Kasumi-1 (cell line): ENCODE measurements around the gene SMARCA4.
A peak's percentile ranks its signal among the peaks of the same experiment; 100 is the strongest.
"Not testable (repeated sequence)": the region's sequence is repeated elsewhere in the genome, so short reads cannot be mapped to it uniquely, and the experiment has no call there.

Experiments used
- DNase-seq, 2 experiments: peaks; one replicate each; lab custom pipeline; 2025; lab: John Stamatoyannopoulos, UW

SMARCA4 gene

DNA sequence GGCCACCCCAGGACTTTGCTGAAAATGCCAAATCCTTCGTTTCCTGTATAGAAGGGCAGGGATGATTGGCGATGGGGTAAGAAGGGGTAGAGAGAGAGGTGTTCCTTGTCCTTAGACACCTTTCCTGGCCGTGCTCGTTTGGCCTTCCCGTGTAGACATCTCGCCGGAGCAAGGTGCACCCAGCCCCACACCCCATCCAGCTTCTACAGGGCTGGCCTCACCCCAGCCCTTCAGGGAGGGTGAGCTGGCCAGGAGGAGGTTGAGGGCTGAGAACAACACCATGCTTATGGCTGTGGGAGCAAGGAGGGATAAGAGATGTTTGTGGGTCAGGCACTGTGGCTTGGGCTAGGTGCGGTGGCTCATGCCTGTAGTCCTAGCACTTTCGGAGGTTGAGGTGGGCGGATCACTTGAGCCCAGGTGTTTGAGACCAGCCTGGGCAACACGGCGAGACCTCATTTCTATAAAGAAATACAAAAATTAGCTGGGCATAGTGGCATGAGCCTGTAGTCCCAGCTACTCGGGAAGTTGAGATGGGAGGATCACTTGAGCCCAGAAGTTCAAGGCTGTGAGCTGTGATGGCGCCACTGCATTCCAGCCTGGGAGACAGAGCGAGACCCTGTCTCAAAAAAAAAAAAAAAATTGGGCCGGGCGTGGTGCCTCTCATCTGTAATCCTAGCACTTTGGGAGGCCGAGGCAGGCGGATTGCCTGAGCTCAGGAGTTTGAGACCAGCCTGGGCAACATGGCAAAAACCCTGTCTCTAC is 15.5 kb downstream of the SMARCA4 start:
- DNase-seq: no peak

DNA sequence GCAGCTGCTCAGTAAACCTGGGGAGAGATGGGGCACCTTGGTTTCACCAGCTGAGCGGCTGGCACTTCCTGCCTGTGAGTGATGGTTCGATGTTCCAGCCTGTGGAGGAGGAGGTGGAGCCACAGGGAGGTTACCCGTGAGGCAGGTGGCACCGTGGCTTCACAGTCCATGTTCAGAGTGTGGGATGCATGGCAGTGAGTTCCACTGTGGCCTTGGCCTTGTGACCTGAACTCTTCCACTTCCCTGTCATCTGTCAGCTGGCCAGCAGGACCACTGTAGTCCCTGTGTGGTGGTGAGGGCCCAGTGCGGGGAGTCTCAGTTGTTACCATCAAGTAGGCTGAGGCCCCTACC is 16.9 kb downstream of the SMARCA4 start:
- DNase-seq: no peak

DNA sequence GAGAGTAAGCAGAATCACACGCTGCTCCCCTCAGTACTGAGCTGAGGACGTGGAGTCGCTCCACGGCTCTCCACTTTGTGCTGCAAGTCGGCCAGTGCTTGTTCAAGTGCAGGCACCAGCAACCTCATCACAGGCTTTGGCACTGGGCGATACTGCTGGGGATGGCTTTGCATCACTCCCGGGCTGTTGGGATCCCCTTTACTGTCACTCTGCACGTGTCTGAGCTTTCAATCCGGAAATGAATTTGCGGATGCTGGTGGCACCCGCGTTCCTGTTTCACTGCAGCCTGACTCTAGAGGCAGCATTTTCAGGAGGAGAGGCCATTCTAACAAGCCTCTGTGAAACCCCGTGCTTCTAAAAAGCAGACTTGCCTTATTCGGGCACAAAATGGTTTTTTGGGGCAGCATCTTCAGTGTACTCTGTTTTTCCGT is 19.1 kb downstream of the SMARCA4 start:
- peak; percentile 95 to 96 for DNase-seq

DNA sequence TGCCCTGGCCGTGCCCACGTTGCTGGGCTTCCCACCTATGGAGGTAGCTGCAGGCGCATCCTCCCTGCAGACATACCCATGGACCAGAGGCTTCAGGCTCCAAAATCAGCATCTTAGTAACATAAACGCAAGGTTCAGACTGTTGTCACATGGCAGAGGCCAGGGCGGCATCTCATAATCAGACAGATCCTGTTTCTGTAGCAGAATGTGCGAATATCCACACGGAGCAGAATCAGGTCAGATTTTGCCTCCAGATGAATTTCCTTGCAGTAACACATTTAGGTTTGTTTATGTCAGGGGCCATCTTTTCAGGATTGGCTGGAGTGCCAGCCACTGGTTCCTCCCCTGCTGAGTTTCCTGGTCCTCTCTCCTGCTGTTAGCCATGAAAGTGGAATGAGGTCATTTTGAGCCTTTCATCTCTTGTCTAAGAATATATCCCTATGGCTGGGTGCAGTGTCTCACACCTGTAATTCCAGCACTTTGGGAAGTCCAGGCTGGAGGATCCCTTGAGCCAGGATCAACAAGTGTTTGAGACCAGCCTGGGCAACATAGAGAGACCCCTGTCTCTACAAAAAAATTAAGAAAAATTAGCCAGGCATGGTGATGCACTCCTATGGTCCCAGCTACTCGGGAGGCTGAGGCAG is 20.5 kb downstream of the SMARCA4 start:
- no peak for DNase-seq

DNA sequence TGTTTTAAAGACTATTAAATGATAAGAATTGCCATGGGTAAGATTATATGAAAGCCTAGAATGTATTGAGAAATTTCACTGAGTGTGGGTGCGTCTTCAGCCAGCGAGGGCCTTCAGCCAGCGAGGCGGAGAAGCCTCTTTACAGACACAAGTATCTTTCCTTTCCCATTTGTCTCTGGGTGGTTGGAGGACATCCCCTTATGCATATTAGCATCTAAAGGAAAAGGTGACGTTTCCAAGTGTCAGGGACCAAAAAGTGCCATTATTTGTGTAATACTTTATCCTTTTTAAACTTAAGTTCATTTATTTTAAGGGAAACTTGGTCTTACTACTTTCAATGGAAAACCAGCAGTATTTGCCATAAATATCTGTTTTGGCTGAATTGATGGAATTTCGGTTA is 22.2 kb downstream of the SMARCA4 start:
- no peak for DNase-seq

DNA sequence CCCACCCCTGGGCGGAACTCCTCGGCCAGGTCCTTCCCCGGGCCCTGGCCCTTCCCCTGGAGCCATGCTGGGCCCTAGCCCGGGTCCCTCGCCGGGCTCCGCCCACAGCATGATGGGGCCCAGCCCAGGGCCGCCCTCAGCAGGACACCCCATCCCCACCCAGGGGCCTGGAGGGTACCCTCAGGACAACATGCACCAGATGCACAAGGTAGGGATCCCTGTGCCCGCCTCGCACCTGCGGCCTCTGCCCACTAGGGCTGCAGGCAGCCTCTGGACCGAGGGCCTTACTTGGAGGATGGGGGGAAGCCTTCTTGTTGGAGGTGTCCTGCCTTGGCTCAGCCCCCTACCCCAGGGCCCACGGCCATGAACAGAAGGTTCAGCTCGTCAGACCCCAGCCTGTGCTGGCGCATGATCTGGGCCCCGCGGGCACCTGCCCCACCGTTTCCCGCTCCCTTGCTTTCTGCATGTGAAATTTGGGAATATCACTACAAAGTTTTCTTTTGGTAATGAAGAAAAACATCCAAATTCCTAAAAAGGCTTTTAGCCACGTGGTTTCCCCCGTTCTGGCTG is 23.4 kb downstream of the SMARCA4 start:
- no peak for DNase-seq

DNA sequence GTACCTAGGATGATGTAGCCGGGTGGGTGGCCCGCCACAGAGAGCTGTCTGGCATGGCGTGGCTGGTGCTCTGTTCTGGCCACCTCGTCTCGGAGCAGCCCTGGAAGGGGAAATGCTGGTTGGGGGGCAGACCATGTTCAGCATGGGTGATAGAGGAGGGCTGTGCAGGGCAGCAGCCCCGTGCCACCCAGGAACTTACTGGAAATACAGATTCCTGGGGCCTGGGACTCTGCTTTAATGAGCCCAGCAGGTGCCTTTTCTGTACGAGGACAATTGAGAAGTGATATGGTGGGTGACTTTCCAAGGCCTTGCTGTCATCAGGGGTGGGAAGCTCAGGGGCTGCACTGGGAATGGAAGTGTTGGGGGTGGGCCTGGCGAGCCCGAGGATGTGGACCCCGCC is 24.7 kb downstream of the SMARCA4 start:
- no peak for DNase-seq

DNA sequence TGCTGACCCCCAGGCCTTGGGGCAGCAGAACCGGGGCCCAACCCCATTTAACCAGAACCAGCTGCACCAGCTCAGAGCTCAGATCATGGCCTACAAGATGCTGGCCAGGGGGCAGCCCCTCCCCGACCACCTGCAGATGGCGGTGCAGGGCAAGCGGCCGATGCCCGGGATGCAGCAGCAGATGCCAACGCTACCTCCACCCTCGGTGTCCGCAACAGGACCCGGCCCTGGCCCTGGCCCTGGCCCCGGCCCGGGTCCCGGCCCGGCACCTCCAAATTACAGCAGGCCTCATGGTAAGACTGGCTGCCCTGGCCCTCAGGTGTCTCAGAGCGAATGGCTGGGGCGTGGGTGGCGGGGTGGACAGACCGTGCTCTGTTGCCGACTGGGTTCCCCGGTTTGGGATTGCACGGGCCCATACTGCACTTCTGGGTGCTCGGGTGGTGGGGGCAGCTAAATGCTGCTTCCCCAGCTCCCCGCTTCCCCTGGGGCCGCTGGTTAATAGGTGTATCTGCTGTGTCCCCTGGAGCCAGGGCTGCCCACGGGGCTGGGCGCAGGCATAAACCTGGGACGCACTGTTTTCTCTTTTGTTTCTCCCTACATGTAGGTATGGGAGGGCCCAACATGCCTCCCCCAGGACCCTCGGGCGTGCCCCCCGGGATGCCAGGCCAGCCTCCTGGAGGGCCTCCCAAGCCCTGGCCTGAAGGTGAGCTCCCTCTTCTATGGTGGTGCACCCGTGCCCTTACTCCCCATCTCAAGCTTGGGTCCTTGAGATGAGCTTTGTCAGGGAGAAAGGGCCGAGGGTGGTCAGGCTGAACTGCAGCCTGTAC is 25.7 kb downstream of the SMARCA4 start:
- DNase-seq: no peak

DNA sequence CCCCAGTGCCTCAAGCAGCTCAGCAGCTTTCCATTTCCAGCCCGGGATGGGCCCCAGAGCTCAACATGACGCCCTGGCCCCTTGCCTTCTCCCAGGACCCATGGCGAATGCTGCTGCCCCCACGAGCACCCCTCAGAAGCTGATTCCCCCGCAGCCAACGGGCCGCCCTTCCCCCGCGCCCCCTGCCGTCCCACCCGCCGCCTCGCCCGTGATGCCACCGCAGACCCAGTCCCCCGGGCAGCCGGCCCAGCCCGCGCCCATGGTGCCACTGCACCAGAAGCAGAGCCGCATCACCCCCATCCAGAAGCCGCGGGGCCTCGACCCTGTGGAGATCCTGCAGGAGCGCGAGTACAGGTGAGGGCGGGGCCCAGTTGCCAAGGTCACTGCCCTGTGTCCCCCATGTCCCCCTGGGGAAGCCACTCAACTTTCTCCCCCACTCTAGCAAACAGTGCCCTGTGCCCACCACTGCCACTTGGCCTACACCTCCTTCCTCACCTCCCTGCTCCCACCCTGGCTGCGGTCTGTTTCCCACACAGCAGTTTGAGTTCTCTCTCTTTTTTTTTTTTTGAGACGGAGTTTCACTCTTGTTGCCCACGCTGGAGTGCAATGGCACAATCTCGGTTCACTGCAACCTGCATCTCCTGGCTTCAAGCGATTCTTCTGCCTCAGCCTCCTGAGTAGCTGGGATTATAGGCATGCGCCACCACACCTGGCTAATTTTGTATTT is 26.9 kb downstream of the SMARCA4 start:
- DNase-seq: no peak

DNA sequence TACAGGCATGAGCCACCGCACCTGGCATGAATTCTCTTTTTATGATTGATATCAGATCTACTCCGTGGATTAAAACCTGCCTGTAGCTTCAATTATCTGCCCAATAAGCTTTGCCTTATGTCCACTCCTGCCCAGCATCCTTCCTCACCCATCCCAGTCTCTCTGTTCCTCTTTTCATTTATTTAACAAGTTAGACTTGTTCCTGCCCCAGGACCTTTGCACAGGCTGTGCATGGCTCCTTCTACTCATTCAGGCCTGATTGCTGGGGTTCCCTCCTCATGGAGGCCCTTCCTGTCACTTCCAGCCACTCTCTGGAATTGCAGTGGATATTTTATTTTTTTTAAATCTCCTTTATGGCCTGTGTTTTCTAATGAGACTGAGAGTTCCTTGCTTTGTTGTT is 27.6 kb downstream of the SMARCA4 start:
- DNase-seq: no peak

DNA sequence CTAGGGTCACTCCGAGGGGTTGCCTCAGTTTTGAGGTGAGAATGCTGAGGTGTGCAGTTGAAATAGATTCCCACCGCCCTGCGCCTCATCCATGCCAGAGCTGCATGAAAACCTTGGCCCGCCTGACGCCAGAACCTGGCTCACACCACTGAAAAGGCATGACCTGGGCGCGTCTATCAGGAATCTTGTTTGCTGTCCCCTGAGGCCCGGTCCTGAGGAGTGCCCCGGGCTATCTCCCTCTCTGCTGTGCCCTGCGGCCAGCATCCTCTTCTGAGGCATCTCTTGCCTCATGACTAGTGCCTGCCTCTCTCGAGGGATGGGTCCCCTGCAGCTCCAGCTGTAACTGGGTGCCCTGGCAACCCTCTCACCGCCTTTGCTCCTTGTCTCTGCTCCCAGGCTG is 28.1 kb downstream of the SMARCA4 start:
- no peak for DNase-seq

DNA sequence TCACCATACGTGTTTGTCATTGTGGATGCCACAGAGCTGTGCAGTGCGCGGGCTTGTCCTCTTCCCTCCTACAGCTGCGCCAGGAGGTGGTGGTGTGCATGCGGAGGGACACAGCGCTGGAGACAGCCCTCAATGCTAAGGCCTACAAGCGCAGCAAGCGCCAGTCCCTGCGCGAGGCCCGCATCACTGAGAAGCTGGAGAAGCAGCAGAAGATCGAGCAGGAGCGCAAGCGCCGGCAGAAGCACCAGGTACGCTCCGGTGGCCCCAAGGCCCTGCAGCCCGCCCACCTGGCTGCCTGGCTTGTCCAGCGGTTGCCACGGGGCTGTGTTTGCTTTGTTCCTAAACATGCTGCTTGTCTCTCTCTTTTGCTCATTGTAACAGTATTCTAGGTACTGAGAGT is 30.2 kb downstream of the SMARCA4 start:
- DNase-seq: no peak

DNA sequence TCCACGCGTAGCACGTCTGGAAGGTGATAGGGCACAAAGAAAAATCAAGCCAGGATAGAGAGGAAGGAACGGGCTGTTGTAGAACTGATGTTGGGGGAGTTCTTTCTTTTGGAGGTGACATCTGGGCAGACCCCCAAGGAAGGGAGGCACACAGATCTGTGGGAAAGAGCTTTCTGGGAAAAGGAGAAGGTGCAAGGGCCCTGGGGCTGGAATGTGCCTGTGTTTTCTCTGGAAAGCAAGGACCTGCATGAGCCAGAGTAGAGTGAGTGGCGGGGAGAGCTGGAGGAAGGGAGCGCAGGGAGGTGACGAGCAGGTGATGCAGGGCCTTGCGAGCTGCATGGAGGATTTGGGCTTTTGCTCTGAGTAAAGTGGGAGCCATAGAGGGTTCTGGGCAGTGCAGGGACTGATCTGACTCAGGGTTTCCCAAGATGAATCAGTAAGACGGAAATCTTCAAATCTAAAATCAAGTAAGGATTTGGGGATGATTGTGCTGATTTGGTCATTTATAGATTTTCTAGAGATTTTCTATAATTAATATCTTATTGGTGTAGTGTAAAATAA is 30.8 kb downstream of the SMARCA4 start:
- no peak for DNase-seq

DNA sequence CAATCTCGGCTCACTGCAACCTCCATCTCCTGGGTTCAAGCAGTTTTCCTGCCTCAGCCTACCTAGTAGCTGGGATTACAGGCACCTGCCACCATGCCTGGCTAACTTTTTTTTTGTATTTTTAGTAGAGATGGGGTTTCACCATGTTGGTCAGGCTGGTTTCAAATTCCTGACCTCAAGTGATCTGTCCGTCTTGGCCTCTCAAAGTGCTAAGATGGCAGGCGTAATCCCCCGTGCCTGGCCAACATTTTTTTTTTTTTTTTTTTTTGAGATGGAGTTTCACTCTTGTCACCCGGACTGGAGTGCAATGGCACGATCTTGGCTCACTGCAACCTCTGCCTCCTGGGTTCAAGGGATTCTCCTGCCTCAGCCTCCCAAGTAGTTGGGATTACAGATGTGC is 31.3 kb downstream of the SMARCA4 start:
- DNase-seq: not testable (repeated sequence)

DNA sequence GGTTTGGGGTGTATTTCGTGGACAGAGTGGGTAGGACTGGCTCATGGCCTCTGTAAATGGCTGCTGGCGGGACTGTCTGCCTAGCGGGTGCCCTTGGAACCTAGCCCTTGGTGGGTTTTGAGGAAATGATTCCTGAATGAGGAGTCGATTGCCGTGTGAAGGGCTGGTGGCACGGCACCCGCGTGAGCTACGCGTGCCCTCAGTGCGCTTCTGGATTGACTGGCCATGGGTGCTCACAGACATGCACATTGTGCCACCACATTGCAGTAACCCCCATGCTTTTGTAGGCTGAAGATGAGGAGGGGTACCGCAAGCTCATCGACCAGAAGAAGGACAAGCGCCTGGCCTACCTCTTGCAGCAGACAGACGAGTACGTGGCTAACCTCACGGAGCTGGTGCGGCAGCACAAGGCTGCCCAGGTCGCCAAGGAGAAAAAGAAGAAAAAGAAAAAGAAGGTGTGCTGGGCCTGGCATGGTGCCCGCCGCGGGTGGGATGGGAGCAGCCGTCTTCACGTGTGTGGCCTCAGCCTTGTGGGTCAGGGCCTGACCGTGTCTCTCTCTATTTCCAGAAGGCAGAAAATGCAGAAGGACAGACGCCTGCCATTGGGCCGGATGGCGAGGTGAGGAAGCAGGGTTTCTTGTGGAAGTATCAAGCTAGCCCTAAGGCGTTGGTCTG is 35.2 kb downstream of the SMARCA4 start:
- DNase-seq: no peak

DNA sequence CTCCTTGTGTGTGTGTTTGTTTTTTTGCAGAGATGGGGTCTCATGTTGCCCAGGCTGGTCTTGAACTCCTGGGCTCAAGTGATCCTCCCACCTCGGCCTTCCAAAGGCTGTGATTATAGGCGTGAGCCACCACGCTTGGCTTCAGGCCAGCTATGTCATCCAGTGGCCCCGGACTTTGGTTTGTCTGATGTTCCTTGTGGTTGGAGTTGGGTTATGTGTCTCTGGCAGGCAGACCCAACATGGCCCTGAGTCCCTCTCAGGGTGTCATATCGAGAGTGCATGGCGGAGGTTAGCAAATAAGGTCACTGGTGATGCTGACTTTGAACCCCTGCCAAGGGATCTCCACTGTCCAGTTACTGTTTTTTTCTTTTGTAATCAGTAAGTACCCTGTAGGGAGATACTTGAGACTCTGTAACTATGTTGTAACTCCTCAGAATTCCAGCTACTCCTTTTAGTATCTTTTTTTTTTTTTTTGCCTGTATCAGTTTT is 37.3 kb downstream of the SMARCA4 start:
- DNase-seq: no peak

DNA sequence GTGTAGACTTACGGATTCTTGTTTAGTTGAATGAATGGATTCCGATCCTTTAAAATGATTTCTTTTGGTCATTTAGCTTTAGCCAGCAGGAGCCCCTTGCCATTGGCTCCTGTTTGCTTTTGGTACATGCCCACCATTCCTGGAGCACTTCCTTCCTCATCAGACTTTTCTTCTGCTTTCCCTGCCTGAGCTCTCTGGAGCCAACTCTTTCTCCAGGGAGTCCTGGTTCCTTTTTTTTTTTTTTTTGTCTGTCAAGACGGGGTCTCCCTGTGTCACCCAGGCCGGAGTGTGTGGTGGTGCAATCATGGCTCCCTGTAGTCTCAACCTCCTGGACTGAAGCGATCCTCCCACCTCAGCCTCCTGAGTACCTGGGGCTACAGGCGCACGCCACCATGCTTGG is 37.8 kb downstream of the SMARCA4 start:
- DNase-seq: peak; percentile 10 to 15

DNA sequence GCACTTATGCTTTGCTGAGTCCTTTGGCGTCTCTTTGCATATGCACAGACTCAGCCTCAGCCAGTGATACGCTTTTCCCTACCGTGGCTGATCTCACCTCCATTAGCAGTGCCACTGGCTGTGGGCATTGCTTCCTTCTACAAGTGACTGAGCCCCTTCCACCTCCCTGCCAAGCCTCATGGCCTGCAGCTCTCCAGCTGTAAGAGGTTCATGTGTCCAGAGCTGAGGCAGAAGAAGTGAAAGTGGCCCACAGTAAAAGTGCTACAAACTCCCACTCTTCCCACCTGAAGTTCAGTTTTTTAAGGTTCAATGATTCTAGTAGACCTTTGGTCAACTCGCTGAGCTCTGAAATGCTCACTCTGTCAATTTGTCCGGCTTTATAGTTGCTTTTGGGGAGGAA is 44.7 kb downstream of the SMARCA4 start:
- no peak for DNase-seq

DNA sequence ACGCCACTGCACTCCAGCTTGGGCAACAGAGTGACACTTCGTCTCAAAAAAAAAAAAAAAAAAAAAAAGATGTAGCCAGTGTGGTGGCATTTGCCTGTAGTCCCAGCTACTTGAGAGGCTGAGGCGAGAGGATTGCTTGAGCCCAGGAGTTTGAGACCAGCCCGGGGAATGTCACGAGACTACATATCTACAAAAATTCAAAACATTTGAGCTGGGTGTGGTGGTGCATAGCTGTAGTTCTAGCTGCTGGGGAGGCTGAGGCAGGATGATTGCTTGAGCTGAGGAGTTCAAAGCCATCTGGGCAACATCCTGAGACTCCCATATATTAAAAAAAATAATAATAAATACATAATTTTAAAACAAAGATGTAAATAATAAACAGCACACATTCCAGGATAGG is 46.6 kb downstream of the SMARCA4 start:
- no peak for DNase-seq

DNA sequence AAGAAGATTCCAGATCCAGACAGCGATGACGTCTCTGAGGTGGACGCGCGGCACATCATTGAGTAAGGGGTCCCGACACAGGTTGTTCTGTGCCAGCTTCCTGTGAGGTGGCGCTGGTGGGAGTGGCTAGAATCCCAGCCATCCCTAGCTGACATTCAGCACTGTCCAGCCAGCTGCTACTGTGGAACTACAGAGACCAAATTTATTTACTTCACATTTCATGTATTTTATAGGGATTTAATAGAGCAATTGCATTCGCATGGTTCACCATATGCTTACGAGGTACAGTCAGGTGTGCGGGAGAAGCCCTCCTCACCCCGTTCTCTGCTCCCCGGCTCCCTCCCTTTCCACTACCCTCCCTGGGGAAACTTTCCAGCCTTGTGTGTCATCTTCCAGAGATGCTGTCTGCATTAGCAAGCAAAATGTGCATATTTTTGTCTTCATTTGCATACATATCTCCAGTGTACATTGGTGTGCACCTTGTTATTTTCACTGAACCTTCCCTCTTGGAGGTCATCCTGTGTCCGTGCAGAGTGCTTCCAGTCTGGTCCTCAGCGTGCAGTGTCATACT is 47.2 kb downstream of the SMARCA4 start:
- no peak for DNase-seq

DNA sequence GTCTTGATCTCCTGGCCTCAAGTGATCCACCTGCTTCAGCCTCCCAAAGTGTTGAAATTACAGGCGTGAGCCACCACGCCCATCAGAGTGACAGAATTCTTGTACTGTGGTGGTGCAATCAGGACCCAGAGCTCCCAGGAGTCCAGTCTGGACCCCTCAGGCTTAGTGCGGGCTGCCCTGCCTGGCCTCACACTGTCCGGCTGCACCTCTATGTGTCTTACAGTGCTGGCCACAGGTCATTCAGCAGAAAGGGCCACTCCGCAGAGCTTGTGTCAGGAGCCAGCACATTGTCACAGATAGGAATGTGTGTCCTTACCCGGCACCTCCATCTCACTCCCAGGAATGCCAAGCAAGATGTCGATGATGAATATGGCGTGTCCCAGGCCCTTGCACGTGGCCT is 49.2 kb downstream of the SMARCA4 start:
- DNase-seq: no peak
